GM12874 (cell line): Measurements from ENCODE around the gene IRGC.

Source experiments
- TF ChIP-seq, protein P1 (sequence below): IDR thresholded peaks from 2 replicates; pipeline ENCODE4 v1.5.1; 2011; ENCODE audit warnings: low read depth, mild to moderate bottlenecking, control low read depth, low read length, moderate library complexity; ENCODE audit not compliant: insufficient read depth

The IRGC gene

DNA sequence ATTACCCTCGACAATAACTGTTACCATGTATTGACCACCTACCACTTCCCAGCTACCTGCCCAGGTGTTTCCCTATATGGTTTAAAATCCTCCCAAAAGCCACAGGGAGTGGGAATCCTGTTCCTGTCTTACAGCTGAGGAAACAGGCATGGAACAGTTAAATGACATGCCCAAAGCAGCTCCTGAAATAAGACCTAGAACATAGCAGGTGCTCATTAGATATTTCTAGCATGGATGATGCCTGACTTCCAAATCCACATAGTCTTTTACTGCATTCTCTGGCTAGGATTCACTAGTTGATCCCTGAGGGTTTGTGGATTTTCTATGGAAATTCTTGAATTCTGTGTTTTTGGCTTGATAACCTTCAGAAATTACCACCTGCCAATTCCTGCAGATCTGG lies 51.9 kb downstream of the IRGC start:
- TF ChIP-seq, protein P1, sequence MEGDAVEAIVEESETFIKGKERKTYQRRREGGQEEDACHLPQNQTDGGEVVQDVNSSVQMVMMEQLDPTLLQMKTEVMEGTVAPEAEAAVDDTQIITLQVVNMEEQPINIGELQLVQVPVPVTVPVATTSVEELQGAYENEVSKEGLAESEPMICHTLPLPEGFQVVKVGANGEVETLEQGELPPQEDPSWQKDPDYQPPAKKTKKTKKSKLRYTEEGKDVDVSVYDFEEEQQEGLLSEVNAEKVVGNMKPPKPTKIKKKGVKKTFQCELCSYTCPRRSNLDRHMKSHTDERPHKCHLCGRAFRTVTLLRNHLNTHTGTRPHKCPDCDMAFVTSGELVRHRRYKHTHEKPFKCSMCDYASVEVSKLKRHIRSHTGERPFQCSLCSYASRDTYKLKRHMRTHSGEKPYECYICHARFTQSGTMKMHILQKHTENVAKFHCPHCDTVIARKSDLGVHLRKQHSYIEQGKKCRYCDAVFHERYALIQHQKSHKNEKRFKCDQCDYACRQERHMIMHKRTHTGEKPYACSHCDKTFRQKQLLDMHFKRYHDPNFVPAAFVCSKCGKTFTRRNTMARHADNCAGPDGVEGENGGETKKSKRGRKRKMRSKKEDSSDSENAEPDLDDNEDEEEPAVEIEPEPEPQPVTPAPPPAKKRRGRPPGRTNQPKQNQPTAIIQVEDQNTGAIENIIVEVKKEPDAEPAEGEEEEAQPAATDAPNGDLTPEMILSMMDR: no peak

DNA sequence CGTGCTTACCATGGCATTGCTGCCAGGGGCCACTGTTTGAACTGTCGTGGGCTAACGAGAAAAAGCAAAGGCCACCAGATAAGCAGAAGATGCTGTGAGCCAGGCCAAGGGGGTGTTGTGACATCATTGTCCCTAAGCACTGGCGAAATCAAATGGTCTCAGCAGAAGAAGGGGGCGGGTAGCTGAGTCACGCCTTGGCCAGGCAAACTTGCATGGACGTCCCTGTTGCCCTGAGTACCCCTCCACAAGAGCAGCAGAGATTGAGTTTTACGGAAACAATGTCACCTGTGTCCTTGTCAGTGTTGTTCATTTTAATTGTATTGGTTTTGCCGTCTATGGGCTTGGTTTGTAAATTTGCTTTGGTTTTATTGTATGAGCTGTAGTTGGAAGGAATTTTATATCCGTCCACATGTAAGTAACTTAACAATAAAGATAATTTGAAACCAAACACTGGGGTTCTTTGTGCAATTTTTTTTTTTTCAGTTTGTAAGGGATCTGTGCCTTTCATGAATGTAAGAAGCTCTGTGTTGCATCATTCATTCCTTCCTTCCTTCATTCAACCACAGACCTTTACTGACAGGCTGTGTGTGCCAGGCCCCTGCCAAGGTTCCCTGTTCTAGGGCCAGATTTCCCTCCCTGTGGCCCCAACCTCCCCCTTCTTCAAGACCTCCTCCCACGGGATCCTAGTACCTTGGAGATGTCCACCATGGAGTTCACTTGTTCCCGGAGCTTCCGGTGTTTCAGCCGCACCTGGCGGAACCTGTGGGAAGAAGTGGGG lies 52.6 kb downstream of the IRGC start:
- TF ChIP-seq, protein P1: no peak

DNA sequence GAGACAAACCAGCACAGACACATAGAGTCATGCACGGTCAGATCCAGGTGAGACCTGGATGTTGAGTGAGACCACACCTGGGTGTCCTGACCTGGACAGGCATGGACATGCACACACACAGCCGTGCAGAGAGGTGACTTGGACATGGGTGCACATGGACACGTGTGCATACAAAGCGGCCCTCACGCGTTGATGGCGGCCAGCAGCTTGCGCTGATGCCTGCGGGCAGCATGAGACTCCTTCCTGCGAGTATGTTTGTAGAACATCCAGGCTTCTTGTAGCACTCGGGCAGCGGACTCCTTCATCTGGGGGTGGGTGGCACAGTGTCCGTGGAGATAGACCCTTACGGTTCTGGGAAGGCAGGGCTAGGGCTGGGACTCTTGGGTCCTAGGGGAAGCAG lies 53.4 kb downstream of the IRGC start:
- TF ChIP-seq, protein P1: no peak
